Thymus (tissue), 11 donors: ENCODE data around the gene NSMF. TPM values are rescaled to one million over a fixed set of nuclear protein-coding genes. Genes with fewer than 3 reads are reported as not detected.
"Not testable (repeated sequence)": the region's sequence is repeated elsewhere in the genome, so short reads cannot be mapped to it uniquely, and the experiment has no call there.

Source experiments
- DNase-seq, 9 donors: peaks; one replicate each; pipeline ENCODE4 v3.0.0-alpha.2; 2013; ENCODE audit warnings: low spot score in 9 of 9, low read depth in 6 of 9, missing footprints in 1 of 9
- H3K27ac ChIP-seq, 2 donors: one replicate each; pipeline ENCODE4 v1.5.1; 2013; ENCODE audit warnings: control low read depth in 1 of 2, low read depth in 1 of 2, low read length in 1 of 2, mild to moderate bottlenecking in 1 of 2, moderate library complexity in 1 of 2
- H3K27me3 ChIP-seq, 2 donors: one replicate each; pipeline ENCODE4 v1.5.1; 2013; ENCODE audit warnings: low read length in 1 of 2; ENCODE audit not compliant: control insufficient read depth in 2 of 2, insufficient read depth in 1 of 2
- H3K36me3 ChIP-seq, 2 donors: one replicate each; pipeline ENCODE4 v1.5.1; 2013; ENCODE audit warnings: low read length in 1 of 2, mild to moderate bottlenecking in 1 of 2, moderate library complexity in 1 of 2; ENCODE audit not compliant: control insufficient read depth in 2 of 2, insufficient read depth in 2 of 2
- H3K4me1 ChIP-seq, 2 donors: one replicate each; pipeline ENCODE4 v1.5.1; 2013; ENCODE audit warnings: low read length in 2 of 2; ENCODE audit not compliant: control insufficient read depth in 2 of 2, insufficient read depth in 2 of 2
- H3K4me3 ChIP-seq, 2 donors: one replicate each; pipeline ENCODE4 v1.5.1; 2013; ENCODE audit warnings: low read length in 2 of 2, control low read depth in 1 of 2, mild to moderate bottlenecking in 1 of 2
- H3K9me3 ChIP-seq, 2 donors: one replicate each; pipeline ENCODE4 v1.5.1; 2013; ENCODE audit warnings: low read length in 1 of 2, mild to moderate bottlenecking in 1 of 2; ENCODE audit not compliant: control insufficient read depth in 2 of 2, insufficient read depth in 1 of 2
- WGBS: extraction: QIAGEN DNeasy Blood & Tissue Kit; methylation state at CpG from one replicate; pipeline ENCODE4 v1.1.7; 2013; 5-methylcytosine and 5-hydroxymethylcytosine counted together
- polyA plus RNA-seq: library from polyadenylated mRNA; stranded (reverse); fragments of 200-250 nt; gene quantifications from one replicate; pipeline ENCODE4 v1.2.3, GENCODE V29; 2013
- total RNA-seq: library from RNA; stranded (reverse); fragments of 120-200 nt; gene quantifications from one replicate; pipeline ENCODE4 v1.2.4, GENCODE V29; 2013
- donor health status: healthy.

Gene NSMF
- total and polyA plus RNA-seq, 2 donors = 14.9 to 77.6 TPM

GRCh38 chr9:137451264-137452005, 7.7 kb downstream of the NSMF start:
- 43% methylated on average over 22 of the region's 31 CpGs for whole genome bisulfite sequencing

GRCh38 chr9:137450539-137451222, 8.5 kb downstream of the NSMF start:
- H3K27me3 ChIP-seq = peaks cover 0 to 20% of the 10 kb centered on the region in 2 donors
- DNase-seq = peak in 2 of 9 donors; percentile 16 to 47
- peaks cover 12 to 27% of the 10 kb centered on the region in 2 donors for H3K4me1 ChIP-seq
- H3K36me3 ChIP-seq = peaks cover 7 to 11% of the 10 kb centered on the region in 2 donors
- peak overlapping the region in 1 of 2 donors; percentile 50 for H3K27ac ChIP-seq
- H3K4me3 ChIP-seq = not testable (repeated sequence)
- WGBS = 13% methylated on average over 22 of the region's 24 CpGs
- H3K9me3 ChIP-seq = peaks cover 1 to 28% of the 10 kb centered on the region in 2 donors

More at GRCh38 chr9:137451264-137452005, 7.7 kb downstream of the NSMF start:
- H3K27ac ChIP-seq, H3K4me3 ChIP-seq, DNase-seq: not testable (repeated sequence)
- Histone ChIP-seq H3K27me3 (peaks cover 0 to 13% of the 10 kb centered on the region in 2 donors), H3K36me3 (peaks cover 14 to 17% of the 10 kb centered on the region in 2 donors), H3K9me3 (peaks cover 1 to 28% of the 10 kb centered on the region in 2 donors), H3K4me1 (peaks cover 12 to 24% of the 10 kb centered on the region in 2 donors)

DNA sequence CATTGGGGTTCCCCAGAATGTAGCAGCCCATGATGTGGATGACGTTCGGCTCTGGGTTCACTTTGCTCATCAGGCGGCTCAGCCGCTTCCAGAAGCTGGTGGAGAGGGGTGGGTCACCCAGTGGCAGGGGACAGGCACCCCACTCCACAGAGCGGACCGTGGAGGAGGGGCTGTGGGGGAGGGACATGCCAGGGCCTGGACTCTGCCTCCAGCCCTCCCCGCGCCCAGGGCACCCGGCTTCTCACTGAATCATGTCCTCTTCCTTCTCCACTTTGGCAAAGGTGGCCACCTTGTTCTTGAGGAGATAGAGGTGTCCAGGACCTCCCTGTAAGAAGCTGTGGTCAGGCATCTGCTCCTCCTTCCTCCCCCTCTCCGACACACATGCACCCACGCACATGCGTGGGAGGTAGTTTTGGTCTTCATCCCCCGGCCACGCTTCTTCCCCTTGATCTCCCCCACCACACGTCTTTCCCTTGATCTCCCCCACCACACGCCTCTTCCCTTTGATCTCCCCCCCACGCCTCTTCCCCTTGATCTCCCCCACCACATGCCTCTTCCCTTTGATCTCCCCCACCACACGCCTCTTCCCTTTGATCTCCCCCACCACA, 9.1 kb downstream of the NSMF start:
- 52% methylated on average over 18 of the region's 18 CpGs for WGBS
- Histone ChIP-seq H3K4me1 (peaks cover 9 to 30% of the 10 kb centered on the region in 2 donors), H3K36me3 (peaks cover 4 to 9% of the 10 kb centered on the region in 2 donors), H3K27me3 (peaks cover 0 to 26% of the 10 kb centered on the region in 2 donors), H3K27ac (peak overlapping the region in 1 of 2 donors; percentile 58), H3K4me3 (no peak overlapping the region), H3K9me3 (peaks cover 1 to 28% of the 10 kb centered on the region in 2 donors)
- DNase-seq = peak in 1 of 9 donors; percentile 41

DNA sequence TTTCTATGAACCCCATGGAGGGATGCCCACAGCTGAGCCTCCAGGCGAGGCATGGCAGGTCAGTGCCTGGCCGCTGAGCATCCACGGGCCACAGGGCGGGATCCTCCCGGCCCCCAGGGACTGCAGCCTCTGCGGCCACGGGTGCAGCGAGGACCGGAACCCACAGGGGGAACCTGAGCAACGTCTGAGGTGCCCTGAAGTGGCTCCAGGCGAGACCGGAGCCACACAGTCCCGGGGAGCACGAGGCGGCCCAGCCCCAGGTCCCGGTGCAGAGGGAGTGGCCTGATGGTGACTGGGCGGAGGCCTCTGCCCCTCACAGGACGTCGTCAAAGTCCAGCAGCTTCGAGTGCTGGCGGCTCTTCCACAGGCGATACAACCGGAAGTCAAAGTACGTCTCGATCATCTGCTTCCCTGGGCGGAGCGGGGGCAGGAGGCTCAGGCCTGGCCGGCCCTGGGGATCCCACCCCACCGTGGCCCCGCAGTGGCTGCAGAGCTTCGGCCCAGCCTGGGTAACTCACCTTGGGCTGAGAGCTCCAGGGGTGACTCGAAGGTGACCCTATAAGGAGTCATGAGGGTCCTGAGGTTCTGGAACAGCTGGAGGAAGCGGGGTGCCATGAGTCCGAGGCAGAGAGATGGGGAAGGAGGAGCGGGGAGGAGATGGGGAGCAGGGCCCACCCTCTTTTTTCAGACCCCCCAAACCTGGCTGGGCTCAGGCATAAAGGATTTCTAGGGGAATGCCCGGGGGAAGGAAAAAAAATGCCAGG, 9.9 kb downstream of the NSMF start:
- DNase-seq = no peak
- Histone ChIP-seq H3K27ac (no peak overlapping the region), H3K27me3 (peaks cover 0 to 30% of the 10 kb centered on the region in 2 donors), H3K4me3 (no peak overlapping the region), H3K9me3 (peaks cover 1 to 28% of the 10 kb centered on the region in 2 donors), H3K4me1 (peaks cover 2 to 23% of the 10 kb centered on the region in 2 donors), H3K36me3 (peaks cover 4 to 9% of the 10 kb centered on the region in 2 donors)
- WGBS = 97% methylated on average over 36 of the region's 36 CpGs

GRCh38 chr9:137448602-137448962, 10.6 kb downstream of the NSMF start:
- DNase-seq = no peak
- Histone ChIP-seq H3K9me3 (peaks cover 1 to 26% of the 10 kb centered on the region in 2 donors), H3K4me3 (no peak overlapping the region), H3K27ac (no peak overlapping the region), H3K4me1 (peaks cover 0 to 18% of the 10 kb centered on the region in 2 donors), H3K36me3 (peaks cover 4 to 9% of the 10 kb centered on the region in 2 donors), H3K27me3 (peaks cover 0 to 33% of the 10 kb centered on the region in 2 donors)
- WGBS = 97% methylated on average over 16 of the region's 16 CpGs

- 95% methylated on average over 27 of the region's 27 CpGs for WGBS
- DNase-seq = no peak
These were observed 11.2 kb downstream of the NSMF start for GRCh38 chr9:137447722-137448601.

GRCh38 chr9:137446851-137447471, 12.2 kb downstream of the NSMF start:
- no peak overlapping the region for H3K4me3 ChIP-seq
- peaks cover 0 to 10% of the 10 kb centered on the region in 2 donors for H3K4me1 ChIP-seq
- no peak for DNase-seq
- WGBS = 82% methylated on average over 21 of the region's 21 CpGs
- no peak overlapping the region for H3K27ac ChIP-seq
- H3K27me3 ChIP-seq = peaks cover 2 to 44% of the 10 kb centered on the region in 2 donors
- H3K36me3 ChIP-seq = peaks cover 4 to 9% of the 10 kb centered on the region in 2 donors
- peaks cover 0 to 15% of the 10 kb centered on the region in 2 donors for H3K9me3 ChIP-seq

More at GRCh38 chr9:137447722-137448601, 11.2 kb downstream of the NSMF start:
- no peak overlapping the region for H3K4me3 ChIP-seq
- peaks cover 4 to 9% of the 10 kb centered on the region in 2 donors for H3K36me3 ChIP-seq
- H3K9me3 ChIP-seq = peaks cover 0 to 20% of the 10 kb centered on the region in 2 donors
- no peak overlapping the region for H3K27ac ChIP-seq
- H3K27me3 ChIP-seq = peaks cover 0 to 34% of the 10 kb centered on the region in 2 donors
- peaks cover 0 to 14% of the 10 kb centered on the region in 2 donors for H3K4me1 ChIP-seq
